MM.1S (cell line): ENCODE results near the gene PRKAR2B.

Experiments
- DNase-seq: peaks from one replicate; pipeline ENCODE4 v3.0.0-alpha.2; 2015
- H2AFZ ChIP-seq: fragments of 300-600 bp; sonication (generic); 2 replicates; pipeline ENCODE4 v1.6.0; 2016; ENCODE audit warnings: antibody characterized with exemption, low read length
- H3F3A ChIP-seq: fragments of 300-600 bp; sonication (generic); 2 replicates; pipeline ENCODE4 v1.6.1; 2016; ENCODE audit warnings: mild to moderate bottlenecking, antibody characterized with exemption, low read length, moderate library complexity, mixed read lengths; ENCODE audit not compliant: insufficient read depth
- H3K27ac ChIP-seq: fragments of 300-600 bp; sonication (generic); 2 replicates; pipeline ENCODE4 v1.5.1; 2016; ENCODE audit warnings: mild to moderate bottlenecking, low read length
- H3K27me3 ChIP-seq: fragments of 300-600 bp; sonication (generic); replicated peaks from 2 replicates; pipeline ENCODE4 v1.6.0; 2016; ENCODE audit warnings: low read length; ENCODE audit not compliant: insufficient read depth
- H3K36me3 ChIP-seq: fragments of 300-600 bp; sonication (generic); replicated peaks from 2 replicates; pipeline ENCODE4 v1.6.1; 2016; ENCODE audit warnings: mild to moderate bottlenecking, low read length, mixed read lengths; ENCODE audit not compliant: insufficient read depth
- H3K4me1 ChIP-seq: fragments of 300-600 bp; sonication (generic); 2 replicates; pipeline ENCODE4 v1.6.1; 2016; ENCODE audit warnings: low read length, mixed read lengths
- H3K4me2 ChIP-seq: fragments of 300-600 bp; sonication (generic); 2 replicates; pipeline ENCODE4 v1.6.0; 2016; ENCODE audit warnings: low read depth, low read length
- H3K4me3 ChIP-seq: fragments of 300-600 bp; sonication (generic); 2 replicates; pipeline ENCODE4 v1.5.1; 2016; ENCODE audit warnings: low read length, mixed read lengths
- H3K79me2 ChIP-seq: fragments of 300-600 bp; sonication (generic); 2 replicates; pipeline ENCODE4 v1.6.1; 2016; ENCODE audit warnings: mixed run types, low read length, mixed read lengths
- H3K9ac ChIP-seq: fragments of 300-600 bp; sonication (generic); 2 replicates; pipeline ENCODE4 v1.6.1; 2016; ENCODE audit warnings: low read length, mixed read lengths
- H3K9me2 ChIP-seq: fragments of 300-600 bp; sonication (generic); replicated peaks from 2 replicates; pipeline ENCODE4 v1.6.1; 2016; ENCODE audit warnings: mild to moderate bottlenecking, low read length, mixed read lengths; ENCODE audit not compliant: insufficient read depth
- H3K9me3 ChIP-seq: fragments of 300-600 bp; sonication (generic); replicated peaks from 2 replicates; pipeline ENCODE4 v1.6.1; 2016; ENCODE audit warnings: mild to moderate bottlenecking, low read length, mixed read lengths; ENCODE audit not compliant: insufficient read depth
- H4K20me1 ChIP-seq: fragments of 300-600 bp; sonication (generic); 2 replicates; pipeline ENCODE4 v1.6.1; 2016; ENCODE audit warnings: mild to moderate bottlenecking, low read length, moderate library complexity, mixed read lengths; ENCODE audit not compliant: insufficient read depth
- EZH2 ChIP-seq: fragments of 300-600 bp; sonication (generic); optimal IDR thresholded peaks from 2 replicates; pipeline ENCODE3; 2017; ENCODE audit warnings: low read depth, mild to moderate bottlenecking, antibody characterized with exemption, low read length, mixed read lengths
- EZH2phosphoT487 ChIP-seq: fragments of 300-600 bp; sonication (generic); IDR thresholded peaks from 2 replicates; pipeline ENCODE4 v1.6.1; 2018; ENCODE audit warnings: antibody characterized with exemption, low read length
- TF ChIP-seq, protein P1 (sequence below): fragments of 300-600 bp; sonication (generic); IDR thresholded peaks from 2 replicates; pipeline ENCODE4 v1.5.1; 2016; ENCODE audit warnings: antibody characterized with exemption, low read length, mixed read lengths

PRKAR2B gene

DNA sequence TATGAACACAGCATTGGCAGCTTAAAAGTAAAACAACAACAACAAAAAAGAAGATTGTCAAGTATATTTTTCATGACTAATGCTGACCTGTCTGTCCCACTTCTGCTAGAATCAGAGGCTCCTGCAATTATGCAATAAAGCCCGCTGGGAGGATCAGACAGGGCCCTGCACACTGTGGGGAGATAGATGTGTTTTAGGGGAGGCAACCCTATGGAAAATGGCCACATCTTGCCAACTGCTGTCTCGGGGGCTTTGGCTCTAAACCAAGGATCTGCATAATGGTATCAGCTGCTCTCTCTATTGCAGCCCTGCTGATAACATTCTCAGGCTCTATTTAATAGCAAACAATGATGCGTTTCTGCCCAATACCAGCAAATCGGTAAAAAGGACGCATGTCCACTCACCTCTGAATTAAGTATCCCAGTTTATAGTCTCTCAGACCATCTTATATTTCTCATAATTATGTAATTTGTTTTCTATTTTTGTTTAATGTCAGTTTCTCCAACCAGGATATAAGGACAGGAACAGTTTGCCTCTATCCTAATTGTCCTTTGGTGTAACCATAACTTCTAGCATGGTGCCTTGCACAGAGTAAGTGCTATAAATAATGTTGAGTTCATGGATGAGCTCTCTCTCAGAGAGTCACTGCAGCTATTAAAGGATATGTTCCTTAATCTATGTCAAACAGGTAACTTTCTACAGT is 15.3 kb upstream of the PRKAR2B start:
- no peak overlapping the region for H3K4me3 ChIP-seq
- no peak overlapping the region for H3K9ac ChIP-seq
- H3K36me3 ChIP-seq = no peaks in the 10 kb centered on the region
- no peaks in the 10 kb centered on the region for H3K27me3 ChIP-seq
- H2AFZ ChIP-seq = no peak overlapping the region
- TF ChIP-seq EZH2 (no peak), EZH2phosphoT487 (no peak)
- TF ChIP-seq, protein P1, sequence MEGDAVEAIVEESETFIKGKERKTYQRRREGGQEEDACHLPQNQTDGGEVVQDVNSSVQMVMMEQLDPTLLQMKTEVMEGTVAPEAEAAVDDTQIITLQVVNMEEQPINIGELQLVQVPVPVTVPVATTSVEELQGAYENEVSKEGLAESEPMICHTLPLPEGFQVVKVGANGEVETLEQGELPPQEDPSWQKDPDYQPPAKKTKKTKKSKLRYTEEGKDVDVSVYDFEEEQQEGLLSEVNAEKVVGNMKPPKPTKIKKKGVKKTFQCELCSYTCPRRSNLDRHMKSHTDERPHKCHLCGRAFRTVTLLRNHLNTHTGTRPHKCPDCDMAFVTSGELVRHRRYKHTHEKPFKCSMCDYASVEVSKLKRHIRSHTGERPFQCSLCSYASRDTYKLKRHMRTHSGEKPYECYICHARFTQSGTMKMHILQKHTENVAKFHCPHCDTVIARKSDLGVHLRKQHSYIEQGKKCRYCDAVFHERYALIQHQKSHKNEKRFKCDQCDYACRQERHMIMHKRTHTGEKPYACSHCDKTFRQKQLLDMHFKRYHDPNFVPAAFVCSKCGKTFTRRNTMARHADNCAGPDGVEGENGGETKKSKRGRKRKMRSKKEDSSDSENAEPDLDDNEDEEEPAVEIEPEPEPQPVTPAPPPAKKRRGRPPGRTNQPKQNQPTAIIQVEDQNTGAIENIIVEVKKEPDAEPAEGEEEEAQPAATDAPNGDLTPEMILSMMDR = no peak
- H3K27ac ChIP-seq = no peak overlapping the region
- no peaks in the 10 kb centered on the region for H3F3A ChIP-seq
- no peaks in the 10 kb centered on the region for H3K9me3 ChIP-seq
- H3K4me2 ChIP-seq = no peak overlapping the region
- DNase-seq = no peak
- H4K20me1 ChIP-seq = no peaks in the 10 kb centered on the region
- H3K4me1 ChIP-seq = peaks cover 11% of the 10 kb centered on the region
- no peaks in the 10 kb centered on the region for H3K79me2 ChIP-seq
- H3K9me2 ChIP-seq = no peaks in the 10 kb centered on the region

DNA sequence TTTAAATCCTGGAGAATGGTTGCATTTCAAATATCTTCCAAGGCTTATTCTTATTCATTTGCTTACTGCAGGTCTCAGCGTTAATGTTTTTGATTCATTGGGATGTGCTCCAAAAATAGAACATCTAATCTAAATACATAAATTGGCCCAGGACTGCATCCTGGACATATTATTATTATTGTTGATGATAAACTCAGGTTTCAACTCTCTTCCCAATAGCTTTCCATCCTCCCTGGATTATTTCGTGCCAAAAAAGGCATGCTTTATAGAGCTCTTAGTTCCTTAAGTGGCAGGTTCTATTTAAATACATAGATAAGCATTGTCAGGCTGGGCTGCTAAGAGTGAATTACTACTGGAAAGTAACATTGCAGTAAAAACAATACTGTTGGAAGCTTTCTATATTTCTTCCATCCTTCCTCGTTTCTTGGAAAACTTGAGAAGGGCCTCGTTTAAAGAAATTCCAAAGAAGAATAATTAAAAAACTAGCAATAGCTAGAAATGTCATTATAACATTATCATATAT is 14.7 kb upstream of the PRKAR2B start:
- H3K27ac ChIP-seq = no peak overlapping the region
- no peaks in the 10 kb centered on the region for H3K9me3 ChIP-seq
- no peaks in the 10 kb centered on the region for H3K36me3 ChIP-seq
- H4K20me1 ChIP-seq = no peaks in the 10 kb centered on the region
- H3K27me3 ChIP-seq = no peaks in the 10 kb centered on the region
- no peak overlapping the region for H3K4me2 ChIP-seq
- peaks cover 11% of the 10 kb centered on the region for H3K4me1 ChIP-seq
- no peak overlapping the region for H3K9ac ChIP-seq
- no peaks in the 10 kb centered on the region for H3K9me2 ChIP-seq
- H3K79me2 ChIP-seq = no peaks in the 10 kb centered on the region
- no peaks in the 10 kb centered on the region for H3F3A ChIP-seq
- H3K4me3 ChIP-seq = no peak overlapping the region
- H2AFZ ChIP-seq = no peak overlapping the region
- no peak for TF ChIP-seq EZH2phosphoT487
- TF ChIP-seq, protein P1 = no peak
- no peak for TF ChIP-seq EZH2
- DNase-seq = no peak

DNA sequence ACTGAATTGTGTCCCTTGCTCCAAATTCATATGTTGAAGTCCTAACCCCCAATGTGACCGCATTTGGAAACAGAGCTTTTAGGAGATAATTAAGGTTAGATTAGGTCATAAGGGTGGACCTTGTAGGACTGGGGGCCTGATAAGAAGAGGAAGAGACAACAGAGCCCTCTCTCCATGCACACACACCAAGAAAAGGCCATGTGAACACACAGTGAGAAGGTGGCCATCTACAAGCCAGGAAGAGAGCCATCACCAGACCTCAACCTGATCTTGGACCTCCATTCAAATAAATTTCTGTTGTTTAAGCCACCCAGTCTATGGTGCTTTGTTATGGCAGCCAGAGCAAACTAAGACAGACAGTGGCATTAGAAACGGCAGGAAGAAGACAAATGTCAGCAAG is 12.5 kb upstream of the PRKAR2B start:
- Histone ChIP-seq H3K79me2 (no peaks in the 10 kb centered on the region), H3K4me2 (no peak overlapping the region), H2AFZ (no peak overlapping the region), H3K9me3 (no peaks in the 10 kb centered on the region), H3K4me1 (no peaks in the 10 kb centered on the region), H4K20me1 (no peaks in the 10 kb centered on the region), H3K4me3 (no peak overlapping the region), H3K9me2 (no peaks in the 10 kb centered on the region), H3K9ac (no peak overlapping the region), H3F3A (no peaks in the 10 kb centered on the region), H3K27me3 (no peaks in the 10 kb centered on the region), H3K36me3 (no peaks in the 10 kb centered on the region), H3K27ac (no peak overlapping the region)
- TF ChIP-seq EZH2 (no peak), EZH2phosphoT487 (no peak)
- TF ChIP-seq, protein P1 = no peak
- no peak for DNase-seq
